Measurements from ENCODE around the gene TRIP13.

GRCh38 chr5:902129-902916 lies 9.6 kb downstream of the TRIP13 start:
- no peak for TF ChIP-seq EZH2 (IDR thresholded peaks at IDR 0.05; ENCODE audit: insufficient read depth, poor library complexity, severe bottlenecking)
- TF ChIP-seq EZH2phosphoT487 (IDR thresholded peaks at IDR 0.05; ENCODE audit: insufficient read depth, low read depth) = no peak
